K562 (cell line): ENCODE data around the gene LPCAT1. TPM values are rescaled to one million over a fixed set of nuclear protein-coding genes. Genes with fewer than 3 reads are reported as not detected.

ENCODE experiments used
- ARID1B ChIP-seq: fragments of 450-650 bp; IDR thresholded peaks from 2 replicates; pipeline ENCODE4 v1.6.1; 2016; ENCODE audit warnings: antibody characterized with exemption, mild to moderate bottlenecking, inconsistent platforms
- GTF2E2 ChIP-seq: fragments of 200-800 bp; sonication (Bioruptor generic); IDR thresholded peaks from 2 replicates; pipeline ENCODE4 v1.6.1; 2016; ENCODE audit warnings: missing genetic modification characterization, missing compliant biosample characterization
- KAT7 ChIP-seq: sonication (generic); formaldehyde crosslinking; IDR thresholded peaks from 2 replicates; pipeline ENCODE4 v1.8.0; 2022; ENCODE audit warnings: missing genetic modification reagents, mild to moderate bottlenecking, borderline replicate concordance
- KLF13 ChIP-seq: fragments of 450-650 bp; IDR thresholded peaks from 2 replicates; pipeline ENCODE4 v1.6.1; 2016; ENCODE audit warnings: missing genetic modification characterization, low read depth, mild to moderate bottlenecking, missing compliant biosample characterization, moderate library complexity, borderline replicate concordance
- MTF1 ChIP-seq: fragments of 250-450 bp; sonication (Bioruptor Pico); IDR thresholded peaks from 2 replicates; pipeline ENCODE4 v1.9.0; 2021; ENCODE audit warnings: moderate library complexity, mild to moderate bottlenecking, inconsistent platforms, borderline replicate concordance
- PRPF4 ChIP-seq: fragments of 200-400 bp; formaldehyde crosslinking; IDR thresholded peaks from one replicate; pipeline ENCODE4 v1.6.1; 2017; ENCODE audit warnings: low read length, low read depth, mild to moderate bottlenecking; ENCODE audit not compliant: insufficient read depth, poor library complexity, severe bottlenecking
- PTBP1 ChIP-seq: fragments of 200-400 bp; formaldehyde crosslinking; IDR thresholded peaks from 2 replicates; pipeline ENCODE4 v1.6.1; 2017; ENCODE audit warnings: low read depth, low read length
- SLC30A9 ChIP-seq: fragments of 250-450 bp; sonication (Bioruptor Pico); IDR thresholded peaks from 2 replicates; pipeline ENCODE4 v1.8.0; 2022; ENCODE audit warnings: mild to moderate bottlenecking, moderate library complexity
- STAT5A ChIP-seq: IDR thresholded peaks from 2 replicates; pipeline ENCODE4 v1.6.1; 2012; ENCODE audit warnings: low read length, inconsistent platforms, borderline replicate concordance
- ZKSCAN1 ChIP-seq: fragments of 150-350 bp; IDR thresholded peaks from 2 replicates; pipeline ENCODE4 v1.6.1; 2016; ENCODE audit warnings: low read depth, low read length
- ZKSCAN8 ChIP-seq: fragments of 200-800 bp; sonication (Bioruptor generic); IDR thresholded peaks from 2 replicates; pipeline ENCODE4 v1.6.1; 2016; ENCODE audit warnings: missing genetic modification characterization, missing compliant biosample characterization
- ZNF165 ChIP-seq: fragments of 250-450 bp; sonication (Bioruptor Pico); IDR thresholded peaks from 2 replicates; pipeline ENCODE4 v1.4.0; 2020; ENCODE audit warnings: borderline replicate concordance
- ZNF354B ChIP-seq: fragments of 250-450 bp; sonication (Bioruptor Pico); IDR thresholded peaks from 2 replicates; pipeline ENCODE4 v1.4.0; 2020
- ZNF589 ChIP-seq: fragments of 200-800 bp; sonication (Bioruptor generic); IDR thresholded peaks from 2 replicates; pipeline ENCODE4 v1.6.1; 2016; ENCODE audit warnings: low read depth, missing genetic modification characterization, missing compliant biosample characterization
- ZNF778 ChIP-seq: fragments of 450-650 bp; formaldehyde crosslinking; IDR thresholded peaks from 2 replicates; pipeline ENCODE4 v1.4.0; 2020; ENCODE audit warnings: mild to moderate bottlenecking, moderate library complexity
- ZNF780A ChIP-seq: fragments of 250-450 bp; sonication (Bioruptor Pico); IDR thresholded peaks from 2 replicates; pipeline ENCODE4 v1.5.0; 2021; ENCODE audit warnings: mild to moderate bottlenecking
- polyA plus RNA-seq, 8 experiments: library from polyadenylated mRNA; depleted of rRNA in 4 of 8; stranded (reverse) in 5 of 8; unstranded in 3 of 8; fragments of >200 nt; fragmentation: Nextera tagmentation in 2 of 8; fragmentation: Illumina TruSeq in 1 of 8; extraction: Ambion mirVana in 2 of 8; extraction: Trizol in 1 of 8; gene quantifications; 2 replicates each; pipeline versions ENCODE4 v1.2.1 to v1.2.3, GENCODE V29; 2011 to 2014; ENCODE audit warnings: inconsistent platforms in 1 of 8, missing spikeins in 1 of 8
- total RNA-seq, 7 experiments: library from RNA; depleted of rRNA in 6 of 7; stranded (reverse); fragments of >200 nt in 6 of 7; fragmentation: Illumina TruSeq in 2 of 7; extraction: Trizol in 2 of 7; gene quantifications; 2 replicates each; pipeline versions ENCODE4 v1.2.1 to v1.2.3, GENCODE V29; 2011 to 2021; ENCODE audit warnings: low replicate concordance in 1 of 7
- TF ChIP-seq, protein P1 (sequence below): fragments of 450-650 bp; conservative IDR thresholded peaks from 2 replicates; pipeline ENCODE4 v1.6.1; 2016; ENCODE audit warnings: missing genetic modification characterization, low read depth, mild to moderate bottlenecking, missing compliant biosample characterization, moderate library complexity
- TF ChIP-seq, protein P2 (sequence below): fragments of 450-650 bp; IDR thresholded peaks from 2 replicates; pipeline ENCODE4 v1.6.1; 2016; ENCODE audit warnings: low read depth
- TF ChIP-seq, protein P3 (sequence below): fragments of 450-650 bp; formaldehyde crosslinking; IDR thresholded peaks from 2 replicates; pipeline ENCODE4 v1.4.0; 2022; ENCODE audit warnings: mild to moderate bottlenecking, moderate library complexity

The LPCAT1 gene
- total and polyA plus RNA-seq, 9 of the 15 experiments (the other 6 are each of a cell fraction or from before 2014, with no cell fraction given) = 0.14 to 18.4 (median 13.9) TPM

DNA sequence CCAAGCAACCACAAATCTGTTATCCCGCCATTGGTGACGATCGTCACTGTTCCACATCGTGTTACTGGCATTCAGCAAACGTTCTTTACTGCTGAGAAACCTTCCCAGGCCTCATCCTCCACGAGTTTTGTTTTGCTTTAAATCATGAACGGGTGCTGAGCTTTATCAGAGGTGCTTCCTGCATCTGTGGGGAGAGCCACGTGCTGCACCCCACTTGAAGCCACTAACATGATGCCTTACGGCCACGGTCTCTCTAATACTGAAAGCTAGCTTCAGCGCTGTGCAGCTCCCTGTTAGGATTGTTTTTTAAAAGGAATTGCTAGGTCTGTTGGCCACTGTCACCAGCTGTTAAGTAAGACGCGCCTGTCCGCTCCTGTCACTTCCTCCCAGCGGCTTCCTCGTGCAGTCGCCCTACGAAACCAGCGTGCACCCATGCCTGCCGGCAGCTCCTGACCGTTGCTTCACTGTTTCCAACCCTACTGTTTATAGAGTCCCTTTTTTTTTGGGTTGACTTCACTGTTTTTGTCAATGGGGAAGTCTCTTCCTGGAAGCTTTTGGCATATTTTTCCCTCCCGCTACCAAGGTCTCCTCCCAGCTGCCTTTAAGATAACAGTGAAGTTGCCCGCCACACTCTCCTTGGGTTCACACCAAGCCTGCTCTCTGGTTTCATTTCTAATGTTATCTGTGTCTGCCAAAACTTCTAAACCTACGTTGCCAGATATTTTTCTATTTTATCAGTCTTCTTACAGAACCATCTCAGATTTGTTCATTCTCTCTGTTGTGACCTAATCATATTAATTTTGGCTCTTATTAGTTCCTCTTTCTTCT lies 20.3 kb downstream of the LPCAT1 start (continued):
- 0 out of 2 replicates have a peak, but pooled peaks have one; percentile 28 for TF ChIP-seq ZKSCAN1
- no peak for TF ChIP-seq ZKSCAN8
- no peak for TF ChIP-seq GTF2E2
- no peak for TF ChIP-seq STAT5A
- TF ChIP-seq, protein P1, sequence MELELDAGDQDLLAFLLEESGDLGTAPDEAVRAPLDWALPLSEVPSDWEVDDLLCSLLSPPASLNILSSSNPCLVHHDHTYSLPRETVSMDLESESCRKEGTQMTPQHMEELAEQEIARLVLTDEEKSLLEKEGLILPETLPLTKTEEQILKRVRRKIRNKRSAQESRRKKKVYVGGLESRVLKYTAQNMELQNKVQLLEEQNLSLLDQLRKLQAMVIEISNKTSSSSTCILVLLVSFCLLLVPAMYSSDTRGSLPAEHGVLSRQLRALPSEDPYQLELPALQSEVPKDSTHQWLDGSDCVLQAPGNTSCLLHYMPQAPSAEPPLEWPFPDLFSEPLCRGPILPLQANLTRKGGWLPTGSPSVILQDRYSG (tag) = no peak
- TF ChIP-seq, protein P2, sequence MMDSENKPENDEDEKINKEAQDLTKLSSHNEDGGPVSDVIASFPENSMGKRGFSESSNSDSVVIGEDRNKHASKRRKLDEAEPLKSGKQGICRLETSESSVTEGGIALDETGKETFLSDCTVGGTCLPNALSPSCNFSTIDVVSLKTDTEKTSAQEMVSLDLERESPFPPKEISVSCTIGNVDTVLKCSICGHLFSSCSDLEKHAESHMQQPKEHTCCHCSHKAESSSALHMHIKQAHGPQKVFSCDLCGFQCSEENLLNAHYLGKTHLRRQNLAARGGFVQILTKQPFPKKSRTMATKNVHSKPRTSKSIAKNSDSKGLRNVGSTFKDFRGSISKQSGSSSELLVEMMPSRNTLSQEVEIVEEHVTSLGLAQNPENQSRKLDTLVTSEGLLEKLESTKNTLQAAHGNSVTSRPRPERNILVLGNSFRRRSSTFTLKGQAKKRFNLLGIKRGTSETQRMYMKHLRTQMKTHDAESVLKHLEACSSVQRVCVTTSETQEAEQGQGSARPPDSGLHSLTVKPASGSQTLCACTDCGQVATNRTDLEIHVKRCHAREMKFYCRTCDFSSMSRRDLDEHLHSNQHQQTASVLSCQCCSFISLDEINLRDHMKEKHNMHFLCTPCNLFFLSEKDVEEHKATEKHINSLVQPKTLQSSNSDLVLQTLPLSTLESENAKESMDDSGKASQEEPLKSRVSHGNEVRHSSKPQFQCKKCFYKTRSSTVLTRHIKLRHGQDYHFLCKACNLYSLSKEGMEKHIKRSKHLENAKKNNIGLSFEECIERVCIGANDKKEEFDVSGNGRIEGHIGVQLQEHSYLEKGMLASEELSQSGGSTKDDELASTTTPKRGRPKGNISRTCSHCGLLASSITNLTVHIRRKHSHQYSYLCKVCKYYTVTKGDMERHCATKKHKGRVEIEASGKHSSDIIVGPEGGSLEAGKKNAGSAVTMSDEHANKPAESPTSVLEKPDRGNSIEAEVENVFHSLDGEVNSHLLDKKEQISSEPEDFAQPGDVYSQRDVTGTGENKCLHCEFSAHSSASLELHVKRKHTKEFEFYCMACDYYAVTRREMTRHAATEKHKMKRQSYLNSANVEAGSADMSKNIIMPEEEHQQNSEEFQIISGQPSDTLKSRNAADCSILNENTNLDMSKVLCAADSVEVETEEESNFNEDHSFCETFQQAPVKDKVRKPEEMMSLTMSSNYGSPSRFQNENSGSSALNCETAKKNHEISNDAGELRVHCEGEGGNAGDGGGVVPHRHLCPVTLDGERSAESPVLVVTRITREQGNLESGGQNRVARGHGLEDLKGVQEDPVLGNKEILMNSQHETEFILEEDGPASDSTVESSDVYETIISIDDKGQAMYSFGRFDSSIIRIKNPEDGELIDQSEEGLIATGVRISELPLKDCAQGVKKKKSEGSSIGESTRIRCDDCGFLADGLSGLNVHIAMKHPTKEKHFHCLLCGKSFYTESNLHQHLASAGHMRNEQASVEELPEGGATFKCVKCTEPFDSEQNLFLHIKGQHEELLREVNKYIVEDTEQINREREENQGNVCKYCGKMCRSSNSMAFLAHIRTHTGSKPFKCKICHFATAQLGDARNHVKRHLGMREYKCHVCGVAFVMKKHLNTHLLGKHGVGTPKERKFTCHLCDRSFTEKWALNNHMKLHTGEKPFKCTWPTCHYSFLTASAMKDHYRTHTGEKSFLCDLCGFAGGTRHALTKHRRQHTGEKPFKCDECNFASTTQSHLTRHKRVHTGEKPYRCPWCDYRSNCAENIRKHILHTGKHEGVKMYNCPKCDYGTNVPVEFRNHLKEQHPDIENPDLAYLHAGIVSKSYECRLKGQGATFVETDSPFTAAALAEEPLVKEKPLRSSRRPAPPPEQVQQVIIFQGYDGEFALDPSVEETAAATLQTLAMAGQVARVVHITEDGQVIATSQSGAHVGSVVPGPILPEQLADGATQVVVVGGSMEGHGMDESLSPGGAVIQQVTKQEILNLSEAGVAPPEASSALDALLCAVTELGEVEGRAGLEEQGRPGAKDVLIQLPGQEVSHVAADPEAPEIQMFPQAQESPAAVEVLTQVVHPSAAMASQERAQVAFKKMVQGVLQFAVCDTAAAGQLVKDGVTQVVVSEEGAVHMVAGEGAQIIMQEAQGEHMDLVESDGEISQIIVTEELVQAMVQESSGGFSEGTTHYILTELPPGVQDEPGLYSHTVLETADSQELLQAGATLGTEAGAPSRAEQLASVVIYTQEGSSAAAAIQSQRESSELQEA = no peak
- TF ChIP-seq PTBP1 = no peak
- no peak for TF ChIP-seq PRPF4
- TF ChIP-seq ZNF778 = no peak
- TF ChIP-seq ZNF354B = no peak
- no peak for TF ChIP-seq ZNF165 (CRISPR knock-in tag)
- no peak for TF ChIP-seq ZNF780A (CRISPR knock-in tag)
- no peak for TF ChIP-seq ZNF589
- no peak for TF ChIP-seq KLF13
- no peak for TF ChIP-seq KAT7 (CRISPR knock-in tag)
- TF ChIP-seq ARID1B = peak; percentile 64
- TF ChIP-seq, protein P3, sequence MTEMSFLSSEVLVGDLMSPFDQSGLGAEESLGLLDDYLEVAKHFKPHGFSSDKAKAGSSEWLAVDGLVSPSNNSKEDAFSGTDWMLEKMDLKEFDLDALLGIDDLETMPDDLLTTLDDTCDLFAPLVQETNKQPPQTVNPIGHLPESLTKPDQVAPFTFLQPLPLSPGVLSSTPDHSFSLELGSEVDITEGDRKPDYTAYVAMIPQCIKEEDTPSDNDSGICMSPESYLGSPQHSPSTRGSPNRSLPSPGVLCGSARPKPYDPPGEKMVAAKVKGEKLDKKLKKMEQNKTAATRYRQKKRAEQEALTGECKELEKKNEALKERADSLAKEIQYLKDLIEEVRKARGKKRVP (CRISPR knock-in tag) = no peak
- TF ChIP-seq MTF1 (CRISPR knock-in tag) = no peak
- TF ChIP-seq SLC30A9 = no peak
